HUES6 (cell line): ENCODE data around the gene PPP1R1A.

ENCODE experiments used
- H3K27ac ChIP-seq: 2 replicates; pipeline ENCODE4 v1.7.0; 2013; ENCODE audit warnings: low read depth, mild to moderate bottlenecking, low read length, inconsistent platforms
- H3K27me3 ChIP-seq: 2 replicates; pipeline ENCODE4 v1.6.1; 2013; ENCODE audit warnings: low read length; ENCODE audit not compliant: control insufficient read depth, insufficient read depth
- H3K36me3 ChIP-seq: 2 replicates; pipeline ENCODE4 v1.6.1; 2013; ENCODE audit warnings: low read length; ENCODE audit not compliant: control insufficient read depth, insufficient read depth
- H3K4me1 ChIP-seq: 2 replicates; pipeline ENCODE4 v1.6.1; 2013; ENCODE audit warnings: low read length; ENCODE audit not compliant: control insufficient read depth, insufficient read depth
- H3K4me3 ChIP-seq: 2 replicates; pipeline ENCODE4 v1.5.1; 2013; ENCODE audit warnings: low read depth, low read length
- H3K9ac ChIP-seq: one replicate; pipeline ENCODE4 v1.6.1; 2013; ENCODE audit warnings: mild to moderate bottlenecking, low read length
- H3K9me3 ChIP-seq: 2 replicates; pipeline ENCODE4 v1.6.1; 2013; ENCODE audit warnings: low read depth, low read length; ENCODE audit not compliant: control insufficient read depth, insufficient read depth

The PPP1R1A gene

DNA sequence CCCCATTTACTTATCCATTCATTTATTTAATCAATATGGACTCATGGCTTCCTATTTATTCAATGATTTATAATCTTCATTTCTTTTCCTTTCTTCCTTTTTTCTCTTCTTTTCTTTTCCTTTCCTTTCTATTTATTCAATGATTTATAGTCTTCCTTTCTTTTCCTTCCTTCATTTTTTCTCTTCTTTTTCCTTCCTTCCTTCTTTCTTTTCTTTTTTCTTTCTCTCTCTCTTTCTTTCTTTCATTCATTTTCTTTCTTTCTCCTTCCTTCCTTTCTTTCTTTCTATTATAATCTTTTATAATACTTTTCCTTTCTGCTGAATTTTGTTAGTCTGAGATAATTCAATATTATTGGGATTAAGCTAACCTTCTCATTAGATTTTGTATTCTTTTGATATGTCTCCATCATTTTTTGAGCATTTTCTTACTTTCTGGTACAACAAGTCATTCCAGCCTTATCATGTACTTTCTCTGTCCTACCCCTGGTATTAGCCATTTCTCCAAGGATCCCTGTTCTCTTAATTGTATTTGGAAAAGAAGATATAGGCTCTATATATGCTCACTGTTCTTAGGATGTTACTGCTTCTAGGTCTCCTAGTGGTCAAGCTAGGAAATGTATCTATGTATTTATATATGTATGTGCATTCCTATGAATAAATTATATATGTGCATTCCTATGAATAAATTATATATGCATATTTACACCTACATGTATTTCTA is 34.2 kb upstream of the PPP1R1A start:
- Histone ChIP-seq H3K4me3 (no peak overlapping the region), H3K27me3 (peaks cover 9% of the 10 kb centered on the region; the same call in 1 of the 2 replicates), H3K4me1 (no peaks in the 10 kb centered on the region)

GRCh38 chr12:54616933-54617680 is 28.6 kb upstream of the PPP1R1A start:
- peaks cover 63% of the 10 kb centered on the region for H3K27me3 ChIP-seq
- no peak overlapping the region for H3K4me3 ChIP-seq

More for the DNA sequence above, 34.2 kb upstream of the PPP1R1A start:
- H3K9ac ChIP-seq, result no peak overlapping the region
- peaks cover 10% of the 10 kb centered on the region for H3K9me3 ChIP-seq
- no peaks in the 10 kb centered on the region for H3K36me3 ChIP-seq
- no peak overlapping the region for H3K27ac ChIP-seq

GRCh38 chr12:54612225-54612750 is 23.8 kb upstream of the PPP1R1A start:
- no peaks in the 10 kb centered on the region for H3K36me3 ChIP-seq
- peaks cover 99% of the 10 kb centered on the region for H3K27me3 ChIP-seq
- no peak overlapping the region for H3K9ac ChIP-seq
- no peak overlapping the region for H3K27ac ChIP-seq
- H3K4me1 ChIP-seq, result peaks cover 3% of the 10 kb centered on the region; the same call in 1 of the 2 replicates
- H3K9me3 ChIP-seq, result no peaks in the 10 kb centered on the region
- H3K4me3 ChIP-seq, result no peak overlapping the region

More at GRCh38 chr12:54616933-54617680, 28.6 kb upstream of the PPP1R1A start:
- Histone ChIP-seq H3K27ac (no peak overlapping the region), H3K9me3 (no peaks in the 10 kb centered on the region), H3K9ac (no peak overlapping the region), H3K4me1 (no peaks in the 10 kb centered on the region), H3K36me3 (no peaks in the 10 kb centered on the region)

- H3K27ac ChIP-seq, result no peak overlapping the region
- no peaks in the 10 kb centered on the region for H3K9me3 ChIP-seq
- H3K9ac ChIP-seq, result no peak overlapping the region
- no peak overlapping the region for H3K4me3 ChIP-seq
- H3K27me3 ChIP-seq, result peaks cover 98% of the 10 kb centered on the region
- no peaks in the 10 kb centered on the region for H3K36me3 ChIP-seq
- peaks cover 3% of the 10 kb centered on the region; the same call in 1 of the 2 replicates for H3K4me1 ChIP-seq
Measured at GRCh38 chr12:54611715-54612149, 23.3 kb upstream of the PPP1R1A start.

DNA sequence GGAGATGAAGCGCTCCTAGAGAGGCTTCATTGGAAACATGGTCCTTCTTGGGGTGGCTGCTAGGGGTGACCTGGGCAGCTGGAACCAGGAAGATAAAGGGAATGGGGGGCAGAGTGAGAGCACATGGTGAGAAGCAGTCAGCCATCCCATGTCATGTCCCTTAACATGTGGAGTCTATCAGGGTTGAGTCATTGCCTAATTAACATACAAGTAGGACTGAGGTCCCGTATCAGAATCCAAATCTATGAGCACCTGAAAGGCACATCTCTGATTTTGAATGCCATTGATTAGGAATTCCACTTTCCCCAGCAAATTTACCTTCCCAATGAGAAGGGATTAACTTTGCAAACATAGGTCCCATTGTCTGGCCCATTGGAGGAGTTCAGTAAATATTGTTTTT is 20.3 kb upstream of the PPP1R1A start:
- Histone ChIP-seq H3K27ac (no peak overlapping the region), H3K9me3 (no peaks in the 10 kb centered on the region), H3K9ac (no peak overlapping the region), H3K27me3 (peaks cover 69% of the 10 kb centered on the region), H3K4me1 (peaks cover 3% of the 10 kb centered on the region; the same call in 1 of the 2 replicates), H3K36me3 (no peaks in the 10 kb centered on the region), H3K4me3 (no peak overlapping the region)

DNA sequence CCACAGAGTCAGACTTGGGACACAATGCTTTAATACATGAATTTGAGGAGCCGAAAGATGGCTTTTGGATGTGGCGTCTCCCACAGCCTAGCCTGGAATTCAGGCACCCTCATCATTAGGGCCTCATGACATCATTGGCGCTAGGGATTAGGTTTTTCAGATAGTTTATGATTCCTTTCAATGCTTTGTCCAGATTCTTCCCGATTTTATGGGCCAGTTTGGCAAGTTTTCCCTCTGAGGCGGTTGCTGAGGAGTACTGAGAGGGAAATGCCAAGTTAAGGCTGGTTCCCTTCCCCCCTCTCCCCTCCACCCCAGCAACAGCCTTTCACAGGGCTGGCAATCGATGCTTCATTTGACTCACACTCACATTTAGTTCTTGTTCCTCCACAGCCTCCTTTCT is 19.7 kb upstream of the PPP1R1A start:
- Histone ChIP-seq H3K27me3 (peaks cover 62% of the 10 kb centered on the region), H3K27ac (no peak overlapping the region), H3K9me3 (no peaks in the 10 kb centered on the region), H3K36me3 (no peaks in the 10 kb centered on the region), H3K9ac (no peak overlapping the region), H3K4me3 (no peak overlapping the region), H3K4me1 (peaks cover 3% of the 10 kb centered on the region; the same call in 1 of the 2 replicates)

DNA sequence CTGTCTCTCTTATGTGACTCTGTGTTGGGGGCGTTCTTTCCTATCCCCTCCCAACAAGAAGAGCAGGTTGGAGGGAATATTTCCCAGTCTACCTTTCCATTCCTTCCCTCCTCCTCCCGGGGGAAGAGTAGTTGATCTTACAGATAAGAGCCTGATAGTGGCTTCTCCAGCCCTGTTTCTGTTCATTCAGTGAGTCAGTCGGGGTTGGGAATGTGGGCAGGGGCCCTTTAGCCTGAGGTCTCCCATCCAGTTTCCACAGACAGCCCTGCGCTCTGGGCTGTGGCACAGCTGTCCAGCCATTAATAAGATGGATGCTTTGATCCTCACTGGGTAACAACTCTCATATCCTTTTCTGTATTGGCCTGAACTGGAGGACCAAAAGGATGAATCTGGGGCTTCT is 18.1 kb upstream of the PPP1R1A start:
- Histone ChIP-seq H3K27me3 (peaks cover 46% of the 10 kb centered on the region), H3K4me3 (no peak overlapping the region), H3K27ac (no peak overlapping the region), H3K9me3 (no peaks in the 10 kb centered on the region), H3K9ac (no peak overlapping the region), H3K36me3 (no peaks in the 10 kb centered on the region), H3K4me1 (peaks cover 3% of the 10 kb centered on the region; the same call in 1 of the 2 replicates)

DNA sequence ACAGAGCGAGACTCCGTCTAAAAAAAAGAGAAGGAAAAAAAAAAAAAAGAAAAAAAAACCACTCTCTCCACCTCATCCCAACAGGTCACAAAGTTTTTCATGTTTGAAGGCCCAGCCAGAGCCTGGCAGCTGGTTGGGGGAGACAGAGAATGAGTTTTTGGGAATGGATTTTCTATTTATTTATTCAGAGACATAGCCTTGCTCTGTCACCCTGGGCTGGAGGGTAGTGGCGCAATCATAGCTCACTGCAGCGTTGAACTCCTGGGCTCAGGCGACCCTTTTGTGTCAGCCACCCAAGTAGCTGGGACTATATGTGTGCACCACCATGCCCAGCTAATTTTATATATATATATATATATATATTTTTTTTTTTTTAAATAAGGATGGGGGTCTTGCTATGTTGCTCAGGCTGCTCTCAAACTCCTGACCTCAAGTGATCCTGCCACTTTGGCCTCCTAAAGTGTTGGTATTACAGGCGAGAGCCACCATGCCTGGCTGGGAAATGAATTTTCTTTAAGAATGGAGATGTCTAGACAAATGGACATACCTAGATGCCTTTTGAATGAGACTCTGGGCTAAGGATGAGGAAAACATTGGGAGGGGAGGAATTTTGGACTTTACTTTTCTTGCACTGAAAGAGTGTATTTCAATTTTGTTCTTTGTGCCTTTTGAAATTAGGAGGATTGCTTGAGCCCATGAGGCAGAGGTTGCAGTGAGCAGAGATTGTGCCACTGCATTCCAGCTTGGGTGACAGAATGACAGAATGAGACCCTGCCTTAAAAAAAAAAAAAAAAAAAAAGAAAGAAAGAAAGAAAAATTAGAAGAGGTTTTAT is 16.9 kb upstream of the PPP1R1A start:
- Histone ChIP-seq H3K27me3 (peaks cover 34% of the 10 kb centered on the region), H3K36me3 (no peaks in the 10 kb centered on the region), H3K9me3 (no peaks in the 10 kb centered on the region), H3K27ac (no peak overlapping the region), H3K9ac (no peak overlapping the region), H3K4me3 (no peak overlapping the region), H3K4me1 (0 out of 2 replicates have a peak, but pooled peaks cover 3% of the 10 kb centered on the region)

- Histone ChIP-seq H3K4me3 (no peak overlapping the region), H3K9me3 (no peaks in the 10 kb centered on the region), H3K9ac (no peak overlapping the region), H3K27me3 (peaks cover 25% of the 10 kb centered on the region), H3K36me3 (no peaks in the 10 kb centered on the region), H3K4me1 (0 out of 2 replicates have a peak, but pooled peaks cover 3% of the 10 kb centered on the region), H3K27ac (no peak overlapping the region)
Measured at GRCh38 chr12:54604436-54604835, 16.0 kb upstream of the PPP1R1A start.

GRCh38 chr12:54603872-54604271 is 15.4 kb upstream of the PPP1R1A start:
- Histone ChIP-seq H3K27me3 (peaks cover 20% of the 10 kb centered on the region), H3K4me3 (no peak overlapping the region), H3K4me1 (peaks cover 3% of the 10 kb centered on the region; the same call in 1 of the 2 replicates), H3K9ac (no peak overlapping the region), H3K36me3 (no peaks in the 10 kb centered on the region), H3K27ac (no peak overlapping the region), H3K9me3 (no peaks in the 10 kb centered on the region)
